Trophoblast cell (in vitro differentiated cells and primary cell): ENCODE measurements around the gene TOR1AIP2.
A peak's percentile ranks its signal among the peaks of the same experiment; 100 is the strongest.

Source experiments
- DNase-seq, 2 donors: peaks; one replicate each; pipeline ENCODE4 v3.0.0-alpha.2; 2016
- H2AFZ ChIP-seq: 2 replicates; pipeline ENCODE4 v1.6.1; 2013; ENCODE audit warnings: low read length, moderate library complexity, mild to moderate bottlenecking; ENCODE audit not compliant: insufficient read depth, poor library complexity
- H2AK5ac ChIP-seq: 2 replicates; pipeline ENCODE4 v1.6.1; 2013; ENCODE audit warnings: mild to moderate bottlenecking, low read length
- H2BK120ac ChIP-seq: 2 replicates; pipeline ENCODE4 v1.6.1; 2013; ENCODE audit warnings: low read length, mild to moderate bottlenecking, moderate library complexity; ENCODE audit not compliant: insufficient read depth, poor library complexity
- H2BK12ac ChIP-seq: 2 replicates; pipeline ENCODE4 v1.6.1; 2013; ENCODE audit warnings: mild to moderate bottlenecking, low read length, moderate library complexity
- H2BK5ac ChIP-seq: 2 replicates; pipeline ENCODE4 v1.6.1; 2013; ENCODE audit warnings: low read length, low read depth, moderate library complexity, mild to moderate bottlenecking; ENCODE audit not compliant: poor library complexity
- H3K14ac ChIP-seq: 2 replicates; pipeline ENCODE4 v1.6.1; 2013; ENCODE audit warnings: mild to moderate bottlenecking, low read length
- H3K18ac ChIP-seq: 2 replicates; pipeline ENCODE4 v1.6.1; 2013; ENCODE audit warnings: mild to moderate bottlenecking, low read length
- H3K23ac ChIP-seq: 2 replicates; pipeline ENCODE4 v1.6.1; 2013; ENCODE audit warnings: low read length
- H3K27ac ChIP-seq: 2 replicates; pipeline ENCODE4 v1.5.1; 2013; ENCODE audit warnings: low read depth, mild to moderate bottlenecking, inconsistent platforms, low read length, moderate library complexity
- H3K27me3 ChIP-seq: 2 replicates; pipeline ENCODE4 v1.6.1; 2013; ENCODE audit warnings: inconsistent platforms, mild to moderate bottlenecking, low read length, moderate library complexity; ENCODE audit not compliant: insufficient read depth
- H3K36me3 ChIP-seq, 2 experiments: 1 replicate in 1 of 2; 2 replicates in 1 of 2; pipeline ENCODE4 v1.6.1; 2013; ENCODE audit warnings: low read length in 2 of 2, mild to moderate bottlenecking in 2 of 2, moderate library complexity in 1 of 2; ENCODE audit not compliant: insufficient read depth in 2 of 2, control insufficient read depth in 1 of 2
- H3K4ac ChIP-seq: 2 replicates; pipeline ENCODE4 v1.6.1; 2013; ENCODE audit warnings: low read depth, mild to moderate bottlenecking, low read length, moderate library complexity
- H3K4me1 ChIP-seq, 2 experiments: 1 replicate in 1 of 2; 2 replicates in 1 of 2; pipeline ENCODE4 v1.6.1; 2013; ENCODE audit warnings: low read length in 2 of 2, mild to moderate bottlenecking in 2 of 2, moderate library complexity in 1 of 2; ENCODE audit not compliant: insufficient read depth in 2 of 2, control insufficient read depth in 1 of 2
- H3K4me2 ChIP-seq: 2 replicates; pipeline ENCODE4 v1.6.1; 2013; ENCODE audit warnings: inconsistent platforms, mild to moderate bottlenecking, low read length, moderate library complexity
- H3K4me3 ChIP-seq: 2 replicates; pipeline ENCODE4 v1.5.1; 2013; ENCODE audit warnings: mild to moderate bottlenecking, low read depth, low read length, inconsistent platforms
- H3K79me1 ChIP-seq: one replicate; pipeline ENCODE4 v1.6.1; 2013; ENCODE audit warnings: low read length
- H3K79me2 ChIP-seq: 2 replicates; pipeline ENCODE4 v1.6.1; 2013; ENCODE audit warnings: low read length, mild to moderate bottlenecking; ENCODE audit not compliant: control insufficient read depth, insufficient read depth, poor library complexity
- H3K9ac ChIP-seq: 2 replicates; pipeline ENCODE4 v1.6.1; 2013; ENCODE audit warnings: mild to moderate bottlenecking, low read length
- H3K9me3 ChIP-seq: 2 replicates; pipeline ENCODE4 v1.6.1; 2013; ENCODE audit warnings: low read depth, mild to moderate bottlenecking, control low read depth, inconsistent platforms, low read length; ENCODE audit not compliant: insufficient read depth
- H4K12ac ChIP-seq: 2 replicates; pipeline ENCODE4 v1.6.1; 2013; ENCODE audit warnings: low read depth, mild to moderate bottlenecking, low read length, moderate library complexity
- H4K8ac ChIP-seq: 2 replicates; pipeline ENCODE4 v1.6.1; 2013; ENCODE audit warnings: low read depth, mild to moderate bottlenecking, low read length, moderate library complexity
- H4K91ac ChIP-seq: one replicate; pipeline ENCODE4 v1.6.1; 2013; ENCODE audit warnings: low read depth, mild to moderate bottlenecking, low read length, moderate library complexity
- WGBS: extraction: QIAGEN DNeasy Blood & Tissue Kit; methylation state at CpG from one replicate; pipeline ENCODE4 v1.1.7; 2013; ENCODE audit warnings: missing lambda C conversion rate; ENCODE audit not compliant: insufficient read length, insufficient coverage; ENCODE audit errors: extremely low coverage; 5-methylcytosine and 5-hydroxymethylcytosine counted together

TOR1AIP2 gene

GRCh38 chr1:179817789-179818188 is 59.8 kb downstream of the TOR1AIP2 start:
- Histone ChIP-seq H3K9ac (no peak overlapping the region), H3K9me3 (no peaks in the 10 kb centered on the region), H2AFZ (no peak overlapping the region), H2BK12ac (no peak overlapping the region), H3K4ac (no peak overlapping the region), H3K79me2 (no peaks in the 10 kb centered on the region), H3K23ac (no peak overlapping the region), H4K12ac (no peak overlapping the region), H3K79me1 (no peaks in the 10 kb centered on the region), H3K27me3 (no peaks in the 10 kb centered on the region), H4K8ac (no peak overlapping the region), H2BK5ac (no peak overlapping the region), H3K27ac (no peak overlapping the region), H2AK5ac (no peak overlapping the region), H3K14ac (no peak overlapping the region), H3K36me3 (no peaks in the 10 kb centered on the region), H3K4me3 (no peak overlapping the region), H3K4me2 (no peak overlapping the region), H3K4me1 (peaks cover 5 to 8% of the 10 kb centered on the region in 2 experiments), H2BK120ac (no peak overlapping the region), H4K91ac (no peak overlapping the region), H3K18ac (no peak overlapping the region)
- no CpG with 5 or more reads among the region's 8 CpGs for WGBS
- peak; percentile 97 to 98 for DNase-seq

DNA sequence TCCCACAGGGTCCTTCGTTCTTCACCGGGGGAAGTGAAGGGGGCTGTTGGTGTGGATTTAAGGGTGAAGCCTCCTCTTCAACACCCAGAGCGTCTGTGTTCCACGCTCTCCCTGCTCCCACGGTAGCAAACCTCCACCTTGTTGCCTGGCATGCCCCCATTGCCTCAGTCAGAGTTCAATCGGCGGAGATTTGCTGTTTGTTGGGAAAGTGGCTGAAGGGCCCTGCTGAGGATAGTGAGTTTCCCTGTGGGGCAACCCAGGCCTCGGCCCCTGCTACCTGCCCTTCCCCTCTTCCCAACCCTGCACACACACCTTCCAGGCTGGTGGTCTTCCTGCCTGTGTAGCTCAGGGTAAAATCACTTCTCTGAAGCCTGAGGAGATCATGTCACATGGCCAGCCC is 60.5 kb downstream of the TOR1AIP2 start:
- Histone ChIP-seq H3K79me1 (no peaks in the 10 kb centered on the region), H3K4ac (no peak overlapping the region), H4K8ac (no peak overlapping the region), H4K12ac (no peak overlapping the region), H3K27ac (no peak overlapping the region), H2BK120ac (no peak overlapping the region), H4K91ac (no peak overlapping the region), H3K9me3 (no peaks in the 10 kb centered on the region), H3K27me3 (no peaks in the 10 kb centered on the region), H3K4me2 (no peak overlapping the region), H3K79me2 (no peaks in the 10 kb centered on the region), H3K4me3 (no peak overlapping the region), H3K14ac (no peak overlapping the region), H3K36me3 (no peaks in the 10 kb centered on the region), H3K23ac (no peak overlapping the region), H2AFZ (no peak overlapping the region), H3K4me1 (peaks cover 5 to 8% of the 10 kb centered on the region in 2 experiments), H3K18ac (no peak overlapping the region), H3K9ac (no peak overlapping the region), H2AK5ac (no peak overlapping the region), H2BK5ac (no peak overlapping the region), H2BK12ac (no peak overlapping the region)
- WGBS, result no CpG with 5 or more reads among the region's 8 CpGs
- DNase-seq, result no peak

DNA sequence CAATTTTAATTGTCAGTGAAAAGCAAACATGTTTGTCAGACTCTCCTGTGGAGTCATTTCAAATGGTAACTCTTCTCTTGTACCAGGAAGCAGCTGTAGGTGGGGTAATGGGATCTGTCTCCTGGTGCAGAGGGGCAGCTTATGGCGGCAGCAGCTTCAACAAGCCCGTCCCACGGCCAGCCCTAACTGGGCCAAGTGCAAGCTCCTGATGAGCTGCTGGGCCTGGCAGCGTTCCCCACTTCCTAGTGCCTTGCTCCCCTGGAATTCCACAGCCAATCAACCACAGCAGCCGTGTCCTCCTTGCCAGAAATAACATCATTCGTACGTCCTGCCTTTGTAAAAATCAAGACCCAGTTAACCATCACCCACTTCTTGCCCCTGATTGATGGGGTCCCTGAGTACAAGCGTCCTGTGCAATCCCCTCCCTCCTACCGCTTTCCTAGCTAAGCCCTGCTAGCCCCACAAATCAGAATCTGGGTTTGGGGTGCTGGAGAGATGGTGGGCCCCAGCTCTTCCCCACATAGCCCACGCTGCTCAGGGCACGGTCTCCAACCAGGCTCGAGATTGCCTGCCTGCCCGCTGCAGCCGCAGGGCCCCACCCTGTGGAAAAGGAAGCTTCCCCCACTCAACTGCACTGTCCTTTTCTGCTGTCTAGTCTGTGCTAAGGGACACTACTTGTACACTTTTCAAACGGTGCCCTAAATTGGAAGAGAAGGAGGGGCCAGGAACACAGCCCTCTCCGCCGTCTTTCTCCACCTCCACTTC is 61.2 kb downstream of the TOR1AIP2 start:
- Histone ChIP-seq H3K18ac (no peak overlapping the region), H3K4me2 (no peak overlapping the region), H3K79me2 (no peaks in the 10 kb centered on the region), H2BK120ac (no peak overlapping the region), H3K79me1 (no peaks in the 10 kb centered on the region), H2BK5ac (no peak overlapping the region), H4K12ac (no peak overlapping the region), H3K14ac (no peak overlapping the region), H4K8ac (no peak overlapping the region), H3K27me3 (no peaks in the 10 kb centered on the region), H2AK5ac (no peak overlapping the region), H2AFZ (no peak overlapping the region), H3K27ac (no peak overlapping the region), H3K36me3 (no peaks in the 10 kb centered on the region), H2BK12ac (no peak overlapping the region), H3K9me3 (no peaks in the 10 kb centered on the region), H3K4me3 (no peak overlapping the region), H4K91ac (no peak overlapping the region), H3K23ac (no peak overlapping the region), H3K4ac (no peak overlapping the region), H3K4me1 (peaks cover 5 to 8% of the 10 kb centered on the region in 2 experiments), H3K9ac (no peak overlapping the region)
- no CpG with 5 or more reads among the region's 17 CpGs for WGBS
- no peak for DNase-seq

GRCh38 chr1:179815641-179816040 is 62.0 kb downstream of the TOR1AIP2 start:
- H3K18ac ChIP-seq, result no peak overlapping the region
- H3K79me2 ChIP-seq, result no peaks in the 10 kb centered on the region
- no peaks in the 10 kb centered on the region for H3K79me1 ChIP-seq
- DNase-seq, result no peak
- H3K27ac ChIP-seq, result no peak overlapping the region
- no peak overlapping the region for H3K4me3 ChIP-seq
- WGBS, result no CpG with 5 or more reads among the region's 5 CpGs
- H4K8ac ChIP-seq, result peak overlapping the region; percentile 44
- no peak overlapping the region for H2BK120ac ChIP-seq
- no peak overlapping the region for H2BK5ac ChIP-seq
- peak overlapping the region; percentile 69 for H3K4me2 ChIP-seq
- H3K27me3 ChIP-seq, result no peaks in the 10 kb centered on the region
- no peak overlapping the region for H3K4ac ChIP-seq
- H3K23ac ChIP-seq, result no peak overlapping the region
- no peak overlapping the region for H2AK5ac ChIP-seq
- H3K4me1 ChIP-seq, result peaks cover 5 to 8% of the 10 kb centered on the region in 2 experiments
- H4K91ac ChIP-seq, result no peak overlapping the region
- H3K9ac ChIP-seq, result no peak overlapping the region
- H3K14ac ChIP-seq, result no peak overlapping the region
- no peak overlapping the region for H4K12ac ChIP-seq
- H2AFZ ChIP-seq, result peak overlapping the region; percentile 80
- no peaks in the 10 kb centered on the region for H3K36me3 ChIP-seq
- H2BK12ac ChIP-seq, result no peak overlapping the region
- no peaks in the 10 kb centered on the region for H3K9me3 ChIP-seq
